ENCODE results near the gene TUBB.

Gene TUBB

GRCh38 chr6:30767158-30767943 lies 47.2 kb downstream of the TUBB start:
- Histone ChIP-seq H2BK120ac (ENCODE audit: low read depth, low read length) (no peak overlapping the region), H3K4me1 (ENCODE audit: control insufficient read depth in 2 of 2, insufficient read depth in 1 of 2, low read depth in 1 of 2, low read length in 2 of 2) (peaks cover 24 to 40% of the 10 kb centered on the region in 2 donors), H4K8ac (ENCODE audit: low read depth, low read length) (no peak overlapping the region), H3K4me3 (ENCODE audit: low read length in 2 of 2) (no peak overlapping the region), H2BK15ac (ENCODE audit: low read length) (no peak overlapping the region), H3K36me3 (replicated peaks in 1 of 2; ENCODE audit: control insufficient read depth in 2 of 2, insufficient read depth in 2 of 2, low read length in 2 of 2) (no peaks in the 10 kb centered on the region), H3K18ac (ENCODE audit: low read length) (no peak overlapping the region), H2BK5ac (ENCODE audit: low read length) (no peak overlapping the region), H4K91ac (ENCODE audit: low read depth, low read length, poor library complexity) (no peak overlapping the region), H3K14ac (ENCODE audit: low read length) (no peak overlapping the region), H2AK5ac (ENCODE audit: low read depth, low read length) (no peak overlapping the region), H2BK12ac (ENCODE audit: low read length) (no peak overlapping the region), H3K27me3 (ENCODE audit: control insufficient read depth in 3 of 3, insufficient read depth in 3 of 3, low read depth in 1 of 3, low read length in 3 of 3) (no peaks in the 10 kb centered on the region), H3K23ac (ENCODE audit: low read depth, low read length, poor library complexity) (no peak overlapping the region), H3K27ac (replicated peaks; ENCODE audit: low read length) (no peak overlapping the region), H2AFZ (ENCODE audit: low read length) (no peak overlapping the region), H3K9ac (ENCODE audit: low read depth, low read length, poor library complexity) (no peak overlapping the region), H3K4me2 (ENCODE audit: insufficient read depth, low read length, poor library complexity, severe bottlenecking) (no peak overlapping the region), H3K9me3 (replicated peaks in 1 of 2; ENCODE audit: control insufficient read depth in 2 of 2, insufficient read depth in 1 of 2, low read depth in 1 of 2, low read length in 2 of 2) (no peaks in the 10 kb centered on the region), H3K79me1 (ENCODE audit: low read depth, low read length) (no peaks in the 10 kb centered on the region), H3K4ac (ENCODE audit: low read length) (no peak overlapping the region)
- WGBS, 2 donors (ENCODE audit: extremely low coverage in 2 of 2, insufficient read length in 2 of 2, insufficient replicate concordance in 1 of 2), result no CpG with 5 or more reads among the region's 9 CpGs
- no peak for DNase-seq (ENCODE audit: low spot score)

GRCh38 chr6:30767944-30768301 lies 47.8 kb downstream of the TUBB start:
- Histone ChIP-seq H2BK120ac (ENCODE audit: low read depth, low read length) (no peak overlapping the region), H2BK12ac (ENCODE audit: low read length) (no peak overlapping the region), H3K14ac (ENCODE audit: low read length) (no peak overlapping the region), H2AK5ac (ENCODE audit: low read depth, low read length) (no peak overlapping the region), H3K27me3 (ENCODE audit: control insufficient read depth in 3 of 3, insufficient read depth in 3 of 3, low read depth in 1 of 3, low read length in 3 of 3) (no peaks in the 10 kb centered on the region), H2AFZ (ENCODE audit: low read length) (no peak overlapping the region), H3K27ac (replicated peaks; ENCODE audit: low read length) (no peak overlapping the region), H4K91ac (ENCODE audit: low read depth, low read length, poor library complexity) (no peak overlapping the region), H3K4ac (ENCODE audit: low read length) (no peak overlapping the region), H3K4me2 (ENCODE audit: insufficient read depth, low read length, poor library complexity, severe bottlenecking) (no peak overlapping the region), H3K9ac (ENCODE audit: low read depth, low read length, poor library complexity) (no peak overlapping the region), H3K9me3 (replicated peaks in 1 of 2; ENCODE audit: control insufficient read depth in 2 of 2, insufficient read depth in 1 of 2, low read depth in 1 of 2, low read length in 2 of 2) (no peaks in the 10 kb centered on the region), H3K79me1 (ENCODE audit: low read depth, low read length) (no peaks in the 10 kb centered on the region), H3K18ac (ENCODE audit: low read length) (no peak overlapping the region), H3K23ac (ENCODE audit: low read depth, low read length, poor library complexity) (no peak overlapping the region), H2BK5ac (ENCODE audit: low read length) (no peak overlapping the region), H3K36me3 (replicated peaks in 1 of 2; ENCODE audit: control insufficient read depth in 2 of 2, insufficient read depth in 2 of 2, low read length in 2 of 2) (no peaks in the 10 kb centered on the region), H3K4me3 (ENCODE audit: low read length in 2 of 2) (no peak overlapping the region), H3K4me1 (ENCODE audit: control insufficient read depth in 2 of 2, insufficient read depth in 1 of 2, low read depth in 1 of 2, low read length in 2 of 2) (peaks cover 24 to 40% of the 10 kb centered on the region in 2 donors), H2BK15ac (ENCODE audit: low read length) (no peak overlapping the region), H4K8ac (ENCODE audit: low read depth, low read length) (no peak overlapping the region)
- no peak for DNase-seq (ENCODE audit: low spot score)
- WGBS, 2 donors (ENCODE audit: extremely low coverage in 2 of 2, insufficient read length in 2 of 2, insufficient replicate concordance in 1 of 2), result no CpG with 5 or more reads among the region's 1 CpG

- Histone ChIP-seq H3K4me3 (ENCODE audit: low read length in 2 of 2) (no peak overlapping the region), H3K36me3 (replicated peaks in 1 of 2; ENCODE audit: control insufficient read depth in 2 of 2, insufficient read depth in 2 of 2, low read length in 2 of 2) (no peaks in the 10 kb centered on the region), H2AFZ (ENCODE audit: low read length) (peak overlapping the region; percentile 95), H2BK12ac (ENCODE audit: low read length) (no peak overlapping the region), H3K27ac (replicated peaks; ENCODE audit: low read length) (no peak overlapping the region), H3K9me3 (replicated peaks in 1 of 2; ENCODE audit: control insufficient read depth in 2 of 2, insufficient read depth in 1 of 2, low read depth in 1 of 2, low read length in 2 of 2) (no peaks in the 10 kb centered on the region), H3K14ac (ENCODE audit: low read length) (no peak overlapping the region), H2BK5ac (ENCODE audit: low read length) (no peak overlapping the region), H3K79me1 (ENCODE audit: low read depth, low read length) (no peaks in the 10 kb centered on the region), H2BK15ac (ENCODE audit: low read length) (peak overlapping the region; percentile 46), H3K23ac (ENCODE audit: low read depth, low read length, poor library complexity) (no peak overlapping the region), H4K8ac (ENCODE audit: low read depth, low read length) (no peak overlapping the region), H3K18ac (ENCODE audit: low read length) (peak overlapping the region; percentile 94), H3K4ac (ENCODE audit: low read length) (no peak overlapping the region), H4K91ac (ENCODE audit: low read depth, low read length, poor library complexity) (no peak overlapping the region), H3K4me2 (ENCODE audit: insufficient read depth, low read length, poor library complexity, severe bottlenecking) (no peak overlapping the region), H3K4me1 (ENCODE audit: control insufficient read depth in 2 of 2, insufficient read depth in 1 of 2, low read depth in 1 of 2, low read length in 2 of 2) (peaks cover 20 to 35% of the 10 kb centered on the region in 2 donors), H3K9ac (ENCODE audit: low read depth, low read length, poor library complexity) (no peak overlapping the region), H2BK120ac (ENCODE audit: low read depth, low read length) (peak overlapping the region; percentile 52), H3K27me3 (ENCODE audit: control insufficient read depth in 3 of 3, insufficient read depth in 3 of 3, low read depth in 1 of 3, low read length in 3 of 3) (no peaks in the 10 kb centered on the region), H2AK5ac (ENCODE audit: low read depth, low read length) (peak overlapping the region; percentile 12)
- DNase-seq (ENCODE audit: low spot score), result no peak
- WGBS, 2 donors (ENCODE audit: extremely low coverage in 2 of 2, insufficient read length in 2 of 2, insufficient replicate concordance in 1 of 2), result no CpG with 5 or more reads among the region's 4 CpGs
Observed at GRCh38 chr6:30768634-30769087, 48.5 kb downstream of the TUBB start.

GRCh38 chr6:30769088-30769852 lies 49.1 kb downstream of the TUBB start:
- no peaks in the 10 kb centered on the region for H3K9me3 ChIP-seq (replicated peaks in 1 of 2; ENCODE audit: control insufficient read depth in 2 of 2, insufficient read depth in 1 of 2, low read depth in 1 of 2, low read length in 2 of 2)
- no peak for DNase-seq (ENCODE audit: low spot score)
- no peak overlapping the region for H3K4me2 ChIP-seq (ENCODE audit: insufficient read depth, low read length, poor library complexity, severe bottlenecking)
- no peaks in the 10 kb centered on the region for H3K79me1 ChIP-seq (ENCODE audit: low read depth, low read length)
- no CpG with 5 or more reads among the region's 16 CpGs for WGBS, 2 donors (ENCODE audit: extremely low coverage in 2 of 2, insufficient read length in 2 of 2, insufficient replicate concordance in 1 of 2)
- H3K14ac ChIP-seq (ENCODE audit: low read length), result no peak overlapping the region
- peak overlapping the region; percentile 95 for H2AFZ ChIP-seq (ENCODE audit: low read length)
- H2BK12ac ChIP-seq (ENCODE audit: low read length), result no peak overlapping the region
- peak overlapping the region; percentile 52 for H2BK120ac ChIP-seq (ENCODE audit: low read depth, low read length)
- H3K4me1 ChIP-seq (ENCODE audit: control insufficient read depth in 2 of 2, insufficient read depth in 1 of 2, low read depth in 1 of 2, low read length in 2 of 2), result peaks cover 15 to 29% of the 10 kb centered on the region in 2 donors
- peak overlapping the region; percentile 12 for H2AK5ac ChIP-seq (ENCODE audit: low read depth, low read length)
- H3K9ac ChIP-seq (ENCODE audit: low read depth, low read length, poor library complexity), result peak overlapping the region; percentile 30
- H2BK5ac ChIP-seq (ENCODE audit: low read length), result peak overlapping the region; percentile 72
- peak overlapping the region; percentile 65 for H3K27ac ChIP-seq (replicated peaks; ENCODE audit: low read length)
- no peak overlapping the region for H4K91ac ChIP-seq (ENCODE audit: low read depth, low read length, poor library complexity)
- no peak overlapping the region for H3K4ac ChIP-seq (ENCODE audit: low read length)
- H3K27me3 ChIP-seq (ENCODE audit: control insufficient read depth in 3 of 3, insufficient read depth in 3 of 3, low read depth in 1 of 3, low read length in 3 of 3), result no peaks in the 10 kb centered on the region
- H3K36me3 ChIP-seq (replicated peaks in 1 of 2; ENCODE audit: control insufficient read depth in 2 of 2, insufficient read depth in 2 of 2, low read length in 2 of 2), result no peaks in the 10 kb centered on the region
- no peak overlapping the region for H4K8ac ChIP-seq (ENCODE audit: low read depth, low read length)
- peak overlapping the region; percentile 94 for H3K18ac ChIP-seq (ENCODE audit: low read length)
- peak overlapping the region; percentile 46 for H2BK15ac ChIP-seq (ENCODE audit: low read length)
- no peak overlapping the region for H3K23ac ChIP-seq (ENCODE audit: low read depth, low read length, poor library complexity)
- H3K4me3 ChIP-seq (ENCODE audit: low read length in 2 of 2), result peak overlapping the region in 1 of 2 donors; percentile 16

Measured in neuronal stem cell (in vitro differentiated cells).